ENCODE measurements around the gene ARPIN. TPM values are rescaled to one million over a fixed set of nuclear protein-coding genes. Genes with fewer than 3 reads are reported as not detected.
"Not testable (repeated sequence)": the region's sequence is repeated elsewhere in the genome, so short reads cannot be mapped to it uniquely, and the experiment has no call there.

ARPIN gene
- polyA plus RNA-seq, 1 experiment, result 11.8 TPM

DNA sequence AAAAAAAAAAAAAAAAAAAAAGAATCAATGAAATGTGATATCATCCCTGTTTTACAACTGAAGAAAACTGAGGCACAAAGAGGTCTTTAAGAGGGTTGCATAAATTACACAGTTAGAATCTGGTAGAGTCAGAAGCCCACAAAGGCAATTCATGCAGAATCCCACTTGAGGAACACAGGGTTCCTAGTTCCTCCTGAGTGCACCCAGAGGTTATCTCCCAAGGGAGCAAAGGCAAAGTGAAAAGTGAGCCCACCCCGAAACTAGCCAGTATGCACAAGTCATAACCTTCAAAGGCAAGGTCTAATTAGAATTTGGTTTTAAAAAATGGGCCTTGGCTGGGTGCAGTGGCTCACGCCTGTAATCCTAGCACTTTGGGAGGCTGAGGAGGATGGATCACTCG is 56.8 kb downstream of the ARPIN start:
- no peak for DNase-seq (ENCODE audit: low read depth, low spot score)
- ChIA-PET CTCF (no interaction called here), POLR2A (no interaction called here)
- no peaks in the 10 kb centered on the region for H3K9me3 ChIP-seq (ENCODE audit: control insufficient read depth, insufficient read depth, low read length)
- H3K4me3 ChIP-seq (ENCODE audit: low read depth, low read length), result no peak overlapping the region
- H3K27ac ChIP-seq (ENCODE audit: low read depth, low read length), result no peak overlapping the region
- TF ChIP-seq, protein P1, sequence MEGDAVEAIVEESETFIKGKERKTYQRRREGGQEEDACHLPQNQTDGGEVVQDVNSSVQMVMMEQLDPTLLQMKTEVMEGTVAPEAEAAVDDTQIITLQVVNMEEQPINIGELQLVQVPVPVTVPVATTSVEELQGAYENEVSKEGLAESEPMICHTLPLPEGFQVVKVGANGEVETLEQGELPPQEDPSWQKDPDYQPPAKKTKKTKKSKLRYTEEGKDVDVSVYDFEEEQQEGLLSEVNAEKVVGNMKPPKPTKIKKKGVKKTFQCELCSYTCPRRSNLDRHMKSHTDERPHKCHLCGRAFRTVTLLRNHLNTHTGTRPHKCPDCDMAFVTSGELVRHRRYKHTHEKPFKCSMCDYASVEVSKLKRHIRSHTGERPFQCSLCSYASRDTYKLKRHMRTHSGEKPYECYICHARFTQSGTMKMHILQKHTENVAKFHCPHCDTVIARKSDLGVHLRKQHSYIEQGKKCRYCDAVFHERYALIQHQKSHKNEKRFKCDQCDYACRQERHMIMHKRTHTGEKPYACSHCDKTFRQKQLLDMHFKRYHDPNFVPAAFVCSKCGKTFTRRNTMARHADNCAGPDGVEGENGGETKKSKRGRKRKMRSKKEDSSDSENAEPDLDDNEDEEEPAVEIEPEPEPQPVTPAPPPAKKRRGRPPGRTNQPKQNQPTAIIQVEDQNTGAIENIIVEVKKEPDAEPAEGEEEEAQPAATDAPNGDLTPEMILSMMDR (IDR thresholded peaks at IDR 0.05; ENCODE audit: low read depth, low read length), result no peak
- no peaks in the 10 kb centered on the region for H3K27me3 ChIP-seq (ENCODE audit: control insufficient read depth, insufficient read depth, low read length)

DNA sequence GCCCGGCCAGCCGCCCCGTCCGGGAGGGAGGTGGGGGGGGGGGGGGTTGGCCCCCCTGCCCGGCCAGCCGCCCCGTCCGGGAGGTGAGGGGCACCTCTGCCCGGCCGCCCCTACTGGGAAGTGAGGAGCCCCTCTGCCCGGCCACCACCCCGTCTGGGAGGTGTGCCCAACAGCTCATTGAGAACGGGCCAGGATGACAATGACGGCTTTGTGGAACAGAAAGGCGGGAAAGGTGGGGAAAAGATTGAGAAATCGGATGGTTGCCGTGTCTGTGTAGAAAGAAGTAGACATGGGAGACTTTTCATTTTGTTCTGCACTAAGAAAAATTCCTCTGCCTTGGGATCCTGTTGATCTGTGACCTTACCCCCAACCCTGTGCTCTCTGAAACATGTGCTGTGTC is 57.9 kb downstream of the ARPIN start:
- H3K27ac ChIP-seq (ENCODE audit: low read depth, low read length); H3K9me3 ChIP-seq (ENCODE audit: control insufficient read depth, insufficient read depth, low read length); POLR2A ChIA-PET; H3K27me3 ChIP-seq (ENCODE audit: control insufficient read depth, insufficient read depth, low read length); CTCF ChIA-PET; DNase-seq (ENCODE audit: low read depth, low spot score); H3K4me3 ChIP-seq (ENCODE audit: low read depth, low read length): not testable (repeated sequence)

DNA sequence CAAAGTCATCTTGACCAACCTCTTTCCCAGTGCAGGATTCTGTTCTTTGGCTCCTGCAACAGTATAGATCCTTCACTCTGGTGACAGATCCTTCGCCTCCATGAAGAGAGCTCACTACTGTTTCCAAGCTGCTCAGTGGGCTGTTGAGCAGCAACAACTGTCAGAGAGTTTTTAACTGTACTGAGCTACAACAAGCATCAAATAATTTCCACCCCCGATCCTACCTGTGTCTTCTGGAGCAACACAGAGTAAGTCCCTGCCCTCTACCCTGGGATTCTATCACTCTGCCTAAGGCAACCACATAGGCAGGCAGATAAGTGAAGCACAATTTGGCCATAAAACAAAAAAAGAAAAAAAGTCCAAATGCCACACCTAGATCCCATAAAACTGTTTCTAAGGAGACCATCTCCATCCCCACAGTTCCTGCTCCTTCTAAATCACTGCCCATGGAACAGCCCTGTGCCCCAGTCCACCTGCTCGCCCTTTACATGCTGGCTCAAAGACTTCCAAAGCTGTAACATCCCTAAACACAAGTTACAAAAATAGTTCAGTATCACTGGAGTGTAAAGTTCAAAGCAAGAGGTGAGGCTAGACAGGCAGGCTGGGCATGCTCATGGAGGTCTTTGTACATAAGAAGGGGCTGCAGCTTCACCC is 60.3 kb downstream of the ARPIN start:
- TF ChIP-seq, protein P1 (IDR thresholded peaks at IDR 0.05; ENCODE audit: low read depth, low read length), result no peak
- no peaks in the 10 kb centered on the region for H3K27me3 ChIP-seq (ENCODE audit: control insufficient read depth, insufficient read depth, low read length)
- no peak overlapping the region for H3K4me3 ChIP-seq (ENCODE audit: low read depth, low read length)
- H3K9me3 ChIP-seq (ENCODE audit: control insufficient read depth, insufficient read depth, low read length), result no peaks in the 10 kb centered on the region
- ChIA-PET CTCF (interaction anchor here (0.8 to 1.3 kb wide), 2 partner anchors 22 to 101 kb away, joined by 3 to 7 read pairs; partner anchors contain the start of gene MESP1), POLR2A (interaction anchor here (0.5 kb wide), 1 partner anchor 96 kb away, joined by 3 read pairs; no protein-coding TSS in a partner anchor)
- DNase-seq (ENCODE audit: low read depth, low spot score), result no peak
- no peak overlapping the region for H3K27ac ChIP-seq (ENCODE audit: low read depth, low read length)

DNA sequence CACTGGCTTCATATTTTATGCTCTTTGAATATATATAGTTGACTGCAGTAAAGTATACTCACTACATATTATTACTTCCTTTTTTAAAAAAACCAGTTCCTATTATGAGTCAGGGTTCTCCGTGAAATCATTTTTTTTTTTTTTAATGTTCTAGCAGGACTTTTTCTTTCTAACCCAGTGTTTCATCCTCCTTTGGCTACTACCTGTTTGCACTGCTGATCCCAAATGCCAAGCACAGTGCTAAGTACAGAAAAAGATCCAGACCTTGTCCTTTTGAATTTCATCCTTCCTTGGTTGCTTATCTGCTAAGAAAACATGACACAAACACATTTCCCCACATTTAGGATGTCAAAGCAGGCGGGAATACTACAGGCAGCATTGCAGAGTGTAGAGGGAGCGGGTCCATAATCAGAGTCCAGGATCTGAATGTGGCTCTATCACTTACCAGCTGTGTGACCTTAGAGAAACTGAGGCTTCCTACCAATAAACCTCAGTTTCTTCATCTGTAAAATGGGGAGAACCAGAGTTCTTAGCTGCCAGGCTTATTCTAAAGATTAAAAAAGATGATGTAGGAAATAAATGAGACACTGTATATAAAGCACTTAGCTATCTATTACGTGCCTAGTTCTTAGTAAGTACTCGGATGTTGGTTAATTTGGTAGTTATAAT is 60.9 kb downstream of the ARPIN start:
- Histone ChIP-seq H3K27me3 (ENCODE audit: control insufficient read depth, insufficient read depth, low read length) (no peaks in the 10 kb centered on the region), H3K27ac (ENCODE audit: low read depth, low read length) (no peak overlapping the region), H3K4me3 (ENCODE audit: low read depth, low read length) (no peak overlapping the region), H3K9me3 (ENCODE audit: control insufficient read depth, insufficient read depth, low read length) (no peaks in the 10 kb centered on the region)
- TF ChIP-seq, protein P1 (IDR thresholded peaks at IDR 0.05; ENCODE audit: low read depth, low read length), result no peak
- DNase-seq (ENCODE audit: low read depth, low spot score), result no peak
- ChIA-PET POLR2A (no interaction called here), CTCF (interaction anchor here (0.8 to 1.3 kb wide), 2 partner anchors 23 to 101 kb away, joined by 3 to 7 read pairs; partner anchors contain the start of gene MESP1)

DNA sequence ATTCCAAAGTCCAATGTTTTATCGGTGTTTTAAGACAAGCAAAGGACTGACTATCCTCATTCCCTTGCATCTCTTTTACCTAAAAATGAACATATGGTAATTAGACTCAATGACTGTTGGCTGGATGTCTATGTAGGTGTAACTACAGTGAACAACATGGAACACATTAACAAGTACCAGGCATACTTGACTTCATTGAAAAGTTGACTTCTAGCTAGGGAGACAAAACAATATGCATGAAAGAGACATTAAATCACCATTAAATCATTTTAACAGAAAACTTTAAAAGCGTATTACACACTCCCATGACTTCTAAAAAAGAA is 63.8 kb downstream of the ARPIN start:
- CTCF ChIA-PET, result interaction anchor here (0.6 to 2.9 kb wide), 2 partner anchors 26 to 335 kb away, joined by 4 to 23 read pairs; no protein-coding TSS in a partner anchor
- Histone ChIP-seq H3K27ac (ENCODE audit: low read depth, low read length) (no peak overlapping the region), H3K4me3 (ENCODE audit: low read depth, low read length) (no peak overlapping the region)

More for the DNA sequence above, 63.8 kb downstream of the ARPIN start:
- POLR2A ChIA-PET, result interaction anchor here (1.5 kb wide), 1 partner anchor 13 kb away, joined by 8 read pairs; no protein-coding TSS in a partner anchor
- DNase-seq (ENCODE audit: low read depth, low spot score), result no peak
- TF ChIP-seq, protein P1 (IDR thresholded peaks at IDR 0.05; ENCODE audit: low read depth, low read length), result no peak
- Histone ChIP-seq H3K27me3 (ENCODE audit: control insufficient read depth, insufficient read depth, low read length) (no peaks in the 10 kb centered on the region), H3K9me3 (ENCODE audit: control insufficient read depth, insufficient read depth, low read length) (no peaks in the 10 kb centered on the region)
